GM13977 (cell line): ENCODE data around the gene STIM1.

Source experiments
- DNase-seq: peaks from one replicate; pipeline ENCODE4 v3.0.0; 2012; ENCODE audit warnings: low spot score
- in situ Hi-C: fragments of 300-500 bp; cut with MboI; formaldehyde crosslinking; loops from one replicate; pipeline ENCODE4 v1.12.0; 2022; ENCODE audit warnings: low sequenced_read_pairs, low pct_unique_long_range_greater_than_20kb, mixed read lengths, inconsistent platforms; ENCODE audit not compliant: unreplicated experiment
- TF ChIP-seq, protein P1 (sequence below): IDR thresholded peaks from 2 replicates; pipeline ENCODE4 v1.5.1; 2012; ENCODE audit warnings: mild to moderate bottlenecking, control low read depth; ENCODE audit not compliant: insufficient read depth; ENCODE audit errors: extremely low read depth, missing control alignments

STIM1 gene

DNA sequence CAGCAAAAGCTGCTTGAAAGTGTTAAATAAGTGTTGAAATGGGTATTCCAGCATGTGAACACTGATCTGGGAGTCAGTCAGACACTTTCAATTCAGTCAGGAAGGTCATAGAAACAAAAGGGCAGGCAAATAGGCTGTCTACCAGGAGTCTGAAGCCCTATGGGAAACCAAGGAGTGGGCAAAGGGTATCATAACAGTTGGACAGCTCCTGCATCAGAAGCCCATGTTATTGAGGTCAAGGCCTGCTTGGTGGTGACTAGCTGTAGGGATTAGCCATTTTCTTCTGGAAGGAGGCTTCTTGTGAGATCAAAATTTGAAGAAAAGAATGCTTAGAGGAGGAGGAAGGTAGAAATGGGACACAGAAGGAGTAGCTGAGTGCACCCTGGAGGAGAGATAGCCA lies 97.3 kb downstream of the STIM1 start:
- TF ChIP-seq, protein P1, sequence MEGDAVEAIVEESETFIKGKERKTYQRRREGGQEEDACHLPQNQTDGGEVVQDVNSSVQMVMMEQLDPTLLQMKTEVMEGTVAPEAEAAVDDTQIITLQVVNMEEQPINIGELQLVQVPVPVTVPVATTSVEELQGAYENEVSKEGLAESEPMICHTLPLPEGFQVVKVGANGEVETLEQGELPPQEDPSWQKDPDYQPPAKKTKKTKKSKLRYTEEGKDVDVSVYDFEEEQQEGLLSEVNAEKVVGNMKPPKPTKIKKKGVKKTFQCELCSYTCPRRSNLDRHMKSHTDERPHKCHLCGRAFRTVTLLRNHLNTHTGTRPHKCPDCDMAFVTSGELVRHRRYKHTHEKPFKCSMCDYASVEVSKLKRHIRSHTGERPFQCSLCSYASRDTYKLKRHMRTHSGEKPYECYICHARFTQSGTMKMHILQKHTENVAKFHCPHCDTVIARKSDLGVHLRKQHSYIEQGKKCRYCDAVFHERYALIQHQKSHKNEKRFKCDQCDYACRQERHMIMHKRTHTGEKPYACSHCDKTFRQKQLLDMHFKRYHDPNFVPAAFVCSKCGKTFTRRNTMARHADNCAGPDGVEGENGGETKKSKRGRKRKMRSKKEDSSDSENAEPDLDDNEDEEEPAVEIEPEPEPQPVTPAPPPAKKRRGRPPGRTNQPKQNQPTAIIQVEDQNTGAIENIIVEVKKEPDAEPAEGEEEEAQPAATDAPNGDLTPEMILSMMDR = no peak
- no peak for DNase-seq
- in situ Hi-C loops = no loop called here

DNA sequence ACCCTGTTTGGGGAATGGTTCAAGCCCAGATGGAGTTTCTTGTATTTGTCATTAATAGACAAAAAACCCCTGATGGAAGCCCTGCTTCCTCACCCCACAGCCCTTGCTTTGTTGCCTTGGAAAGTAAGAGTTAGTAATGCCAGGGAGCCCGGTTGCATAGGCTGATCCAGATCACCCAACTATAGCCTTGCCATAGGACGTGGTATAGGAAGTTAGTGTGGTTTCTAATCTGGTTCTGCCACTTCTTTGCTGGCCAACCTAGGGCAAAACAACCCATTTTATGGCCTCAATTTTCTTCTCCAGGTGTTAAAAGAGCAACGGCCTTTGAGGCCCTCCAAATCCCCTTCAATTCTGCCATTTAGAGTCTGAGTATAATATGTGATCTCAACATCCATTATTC lies 97.9 kb downstream of the STIM1 start:
- no peak for DNase-seq
- in situ Hi-C loops = no loop called here
- TF ChIP-seq, protein P1 = no peak

DNA sequence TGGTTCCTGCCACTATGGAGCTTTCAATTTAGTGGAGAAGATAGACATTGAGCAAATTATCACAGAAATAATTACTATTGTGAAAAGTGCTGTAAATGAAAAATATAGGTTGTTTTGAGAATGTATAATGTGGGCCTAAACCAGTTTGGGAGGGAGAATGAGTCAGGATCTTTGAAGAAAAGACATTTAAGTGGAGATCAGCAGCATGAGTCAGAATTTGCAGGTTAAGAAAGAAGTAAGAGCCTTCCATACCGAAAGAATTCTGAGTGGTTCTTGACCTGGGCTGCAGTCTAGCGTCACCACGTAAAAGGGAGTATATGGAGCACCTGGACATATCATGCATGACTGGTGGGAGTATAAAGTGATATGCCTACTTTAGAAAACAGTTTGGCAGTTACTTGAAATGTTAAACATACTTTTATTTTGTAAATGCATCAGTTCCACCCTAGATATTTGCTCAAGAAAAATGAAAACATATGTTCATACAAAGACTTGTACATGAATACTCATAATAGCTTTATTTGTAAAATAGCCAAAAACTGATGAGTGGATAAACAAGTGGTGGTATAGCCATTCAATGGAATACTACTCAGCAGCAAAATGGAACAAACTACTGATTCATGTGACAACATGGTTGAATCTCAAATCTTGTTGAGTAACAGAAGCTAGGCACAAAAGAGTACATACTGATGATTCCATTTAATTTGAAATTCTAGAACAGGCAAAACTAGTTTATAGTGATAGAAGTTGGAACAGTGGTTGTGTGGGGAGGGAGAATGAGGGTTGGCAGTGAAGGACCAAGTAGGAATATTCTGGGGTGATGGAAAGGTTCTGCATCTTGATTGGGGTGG lies 99.2 kb downstream of the STIM1 start:
- in situ Hi-C loops = no loop called here
- no peak for DNase-seq

DNA sequence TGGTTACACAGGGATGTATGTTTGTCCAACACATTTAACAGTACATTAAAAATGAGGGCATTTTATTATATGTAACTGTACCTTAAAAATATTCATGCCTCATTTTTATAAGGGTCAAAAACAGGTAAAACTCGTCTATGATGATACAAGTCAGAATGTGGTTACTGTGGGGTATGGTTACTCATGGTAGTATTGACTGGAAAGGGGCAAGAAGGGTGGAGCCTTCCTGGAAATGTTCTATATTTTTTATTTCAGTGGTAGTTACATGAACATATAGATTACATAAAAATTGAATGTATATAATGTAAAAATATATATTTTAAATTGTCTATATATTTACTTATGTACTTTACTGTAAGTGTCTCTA lies 99.8 kb downstream of the STIM1 start:
- no peak for DNase-seq
- TF ChIP-seq, protein P1 = no peak
- in situ Hi-C loops = no loop called here

More for the DNA sequence above, 99.2 kb downstream of the STIM1 start:
- TF ChIP-seq, protein P1 = no peak

DNA sequence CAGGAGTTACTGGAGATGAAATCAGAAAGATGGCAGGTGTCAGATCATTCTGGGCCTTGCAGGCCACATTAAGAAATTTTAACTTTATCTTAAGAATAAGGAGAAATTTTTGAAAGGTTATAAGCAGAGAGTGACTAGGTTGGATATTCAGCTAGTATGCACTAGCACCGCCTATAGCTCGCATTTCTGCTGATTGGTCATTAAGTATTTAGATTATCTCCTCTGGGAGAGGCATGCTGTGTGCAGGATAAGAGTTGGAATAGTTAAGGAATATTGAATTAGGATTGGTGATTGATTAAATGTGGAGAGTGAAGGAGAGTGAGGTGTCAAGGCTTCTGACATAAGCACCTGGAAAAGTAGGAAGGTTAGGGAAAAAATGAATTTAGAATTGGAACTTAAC lies 100.6 kb downstream of the STIM1 start:
- in situ Hi-C loops = no loop called here
- DNase-seq = no peak
- TF ChIP-seq, protein P1 = no peak

DNA sequence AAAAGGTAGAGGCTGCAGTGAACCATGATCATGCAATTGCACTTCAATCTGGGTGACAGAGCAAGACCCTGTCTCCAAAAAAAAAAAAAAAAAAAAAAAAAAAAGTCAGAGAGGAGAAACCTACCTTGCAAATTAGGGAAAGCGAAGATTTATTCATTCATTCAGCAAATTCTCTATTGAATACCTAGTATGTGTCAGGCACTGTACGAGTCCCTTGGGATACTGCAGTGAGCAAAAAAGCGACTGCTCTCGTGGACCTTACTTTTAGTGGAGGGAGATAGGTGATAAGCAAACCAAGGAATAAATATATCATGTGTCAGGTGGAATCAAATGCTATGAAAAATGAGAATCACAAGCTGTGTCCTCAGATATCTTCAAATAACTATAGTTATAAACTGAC lies 101.3 kb downstream of the STIM1 start:
- no peak for DNase-seq
- TF ChIP-seq, protein P1 = no peak
- in situ Hi-C loops = no loop called here
